PFSK-1 (cell line): ENCODE results near the gene ADAMTS2.

Experiments used
- FOXP2 ChIP-seq: optimal IDR thresholded peaks from 2 replicates; pipeline ENCODE3; 2011; ENCODE audit warnings: borderline replicate concordance, control low read depth, inconsistent platforms; ENCODE audit not compliant: insufficient read depth; ENCODE audit errors: extremely low read length, extremely low read depth
- POLR2AphosphoS5 ChIP-seq: IDR thresholded peaks from 2 replicates; pipeline ENCODE4 v1.6.1; 2012; ENCODE audit warnings: low read depth, mild to moderate bottlenecking, control low read depth, low read length, moderate library complexity
- REST ChIP-seq, 2 experiments: IDR thresholded peaks; 2 replicates each; pipeline versions ENCODE4 v1.6.1 to v1.8.0; 2011 to 2012; ENCODE audit warnings: low read depth in 2 of 2, low read length in 2 of 2, control low read depth in 1 of 2, inconsistent platforms in 1 of 2, mild to moderate bottlenecking in 1 of 2, moderate library complexity in 1 of 2; ENCODE audit not compliant: insufficient read depth in 1 of 2
- SIN3A ChIP-seq: IDR thresholded peaks from 2 replicates; pipeline ENCODE4 v1.6.1; 2012; ENCODE audit warnings: mild to moderate bottlenecking, low read length, moderate library complexity, borderline replicate concordance; ENCODE audit not compliant: insufficient read depth
- TAF1 ChIP-seq: IDR thresholded peaks from 2 replicates; pipeline ENCODE4 v1.6.1; 2012; ENCODE audit warnings: low read length, control low read depth, borderline replicate concordance; ENCODE audit not compliant: insufficient read depth

- no peak for TF ChIP-seq POLR2AphosphoS5
- TF ChIP-seq REST (IDR thresholded peaks at IDR 0.05; ENCODE audit: insufficient read depth in 1 of 2, low read depth in 2 of 2, low read length in 2 of 2) = no peak
- TF ChIP-seq SIN3A = no peak
- TF ChIP-seq TAF1 = no peak
- no peak for TF ChIP-seq FOXP2
Observed at GRCh38 chr5:179132586-179133355, 212.5 kb downstream of the ADAMTS2 start.
